ENCODE measurements around the gene ZNF232. TPM values are rescaled to one million over a fixed set of nuclear protein-coding genes. Genes with fewer than 3 reads are reported as not detected.
"Not testable (repeated sequence)": the region's sequence is repeated elsewhere in the genome, so short reads cannot be mapped to it uniquely, and the experiment has no call there.

The ZNF232 gene
- total RNA-seq, 6 donors from 2014 or later: 5.5 to 27.2 (median 9.4) TPM

GRCh38 chr17:5077781-5078105 lies 33.9 kb downstream of the ZNF232 start:
- no peaks in the 10 kb centered on the region for H3K27me3 ChIP-seq
- DNase-seq (no peak), ATAC-seq (ENCODE audit: low FRiP score in 2 of 2) (peak; percentile 23 to 41)
- no peaks in the 10 kb centered on the region for H3K36me3 ChIP-seq
- 15 to 35% methylated on average over 14 of the region's 14 CpGs for WGBS, 2 donors
- peaks cover 10 to 15% (median 12%) of the 10 kb centered on the region in 4 donors for H3K4me1 ChIP-seq
- H3K27ac ChIP-seq: peak overlapping the region; percentile 79 to 85 (median 82)
- H3K9me3 ChIP-seq: no peaks in the 10 kb centered on the region
- peak overlapping the region; percentile 62 to 81 (median 78) for H3K4me3 ChIP-seq
- TF ChIP-seq EP300 (IDR thresholded peaks at IDR 0.05): no peak
- TF ChIP-seq POLR2A (IDR thresholded peaks at IDR 0.05): no peak
- TF ChIP-seq CTCF (IDR thresholded peaks at IDR 0.05): no peak
- TF ChIP-seq POLR2AphosphoS5 (IDR thresholded peaks at IDR 0.05): no peak

- H3K36me3 ChIP-seq; ATAC-seq (ENCODE audit: low FRiP score in 2 of 2); H3K9me3 ChIP-seq; H3K27me3 ChIP-seq: not testable (repeated sequence)
- 97 to 98% methylated on average over 24 of the region's 24 CpGs for WGBS, 2 donors
- DNase-seq: peak in 1 of 2 donors; percentile 52
- Histone ChIP-seq H3K4me1 (peaks cover 10 to 15% (median 12%) of the 10 kb centered on the region in 4 donors), H3K4me3 (peak overlapping the region in 3 of 4 donors; percentile 62 to 81 (median 78)), H3K27ac (peak overlapping the region in 2 of 4 donors; percentile 84 to 85)
Observed at GRCh38 chr17:5077275-5077674, 34.4 kb downstream of the ZNF232 start.

GRCh38 chr17:5075472-5075871 lies 36.2 kb downstream of the ZNF232 start:
- H3K27me3 ChIP-seq; ATAC-seq (ENCODE audit: low FRiP score in 2 of 2); H3K36me3 ChIP-seq; H3K9me3 ChIP-seq; DNase-seq; H3K27ac ChIP-seq; H3K4me3 ChIP-seq: not testable (repeated sequence)
- WGBS, 2 donors: 79 to 81% methylated on average over 5 of the region's 5 CpGs
- H3K4me1 ChIP-seq: peaks cover 10 to 15% (median 12%) of the 10 kb centered on the region in 4 donors

GRCh38 chr17:5069724-5070123 lies 42.0 kb downstream of the ZNF232 start:
- H3K27me3 ChIP-seq: no peaks in the 10 kb centered on the region
- H3K4me1 ChIP-seq: no peaks in the 10 kb centered on the region
- no peaks in the 10 kb centered on the region for H3K9me3 ChIP-seq
- H3K4me3 ChIP-seq: no peak overlapping the region
- no peak for ATAC-seq (ENCODE audit: low FRiP score in 2 of 2)
- DNase-seq: no peak
- no peak for TF ChIP-seq POLR2AphosphoS5 (IDR thresholded peaks at IDR 0.05)
- TF ChIP-seq POLR2A (IDR thresholded peaks at IDR 0.05): no peak
- TF ChIP-seq EP300 (IDR thresholded peaks at IDR 0.05): no peak
- TF ChIP-seq CTCF (IDR thresholded peaks at IDR 0.05): no peak
- no peaks in the 10 kb centered on the region for H3K36me3 ChIP-seq
- no peak overlapping the region for H3K27ac ChIP-seq
- 91 to 96% methylated on average over 4 of the region's 4 CpGs for WGBS, 2 donors

- Histone ChIP-seq H3K27ac (no peak overlapping the region), H3K4me3 (no peak overlapping the region), H3K9me3 (no peaks in the 10 kb centered on the region), H3K27me3 (no peaks in the 10 kb centered on the region), H3K4me1 (no peaks in the 10 kb centered on the region), H3K36me3 (no peaks in the 10 kb centered on the region)
- TF ChIP-seq CTCF (IDR thresholded peaks at IDR 0.05): no peak
- TF ChIP-seq POLR2A (IDR thresholded peaks at IDR 0.05): no peak
- TF ChIP-seq POLR2AphosphoS5 (IDR thresholded peaks at IDR 0.05): no peak
- DNase-seq: no peak
- WGBS, 2 donors: 88 to 89% methylated on average over 3 of the region's 3 CpGs
- no peak for ATAC-seq (ENCODE audit: low FRiP score in 2 of 2)
Observed at GRCh38 chr17:5068236-5068635, 43.4 kb downstream of the ZNF232 start.

- no peaks in the 10 kb centered on the region for H3K4me1 ChIP-seq
- no peaks in the 10 kb centered on the region for H3K27me3 ChIP-seq
- no peak overlapping the region for H3K4me3 ChIP-seq
- no peaks in the 10 kb centered on the region for H3K9me3 ChIP-seq
- ATAC-seq (ENCODE audit: low FRiP score in 2 of 2) (no peak), DNase-seq (no peak)
- WGBS, 2 donors: 40 to 41% methylated on average over 1 of the region's 1 CpG
- no peaks in the 10 kb centered on the region for H3K36me3 ChIP-seq
- no peak overlapping the region for H3K27ac ChIP-seq
- TF ChIP-seq POLR2AphosphoS5 (IDR thresholded peaks at IDR 0.05): no peak
- TF ChIP-seq POLR2A (IDR thresholded peaks at IDR 0.05): no peak
- no peak for TF ChIP-seq CTCF (IDR thresholded peaks at IDR 0.05)
- TF ChIP-seq EP300 (IDR thresholded peaks at IDR 0.05): no peak
Observed at GRCh38 chr17:5065227-5065744, 46.4 kb downstream of the ZNF232 start.
